Inferior parietal cortex (tissue), 1 donor: Measurements from ENCODE around the gene ZNF692.

Source experiments
- DNase-seq: peaks from one replicate; pipeline ENCODE4 v3.0.0-alpha.2; 2016; ENCODE audit errors: extremely low spot score

The ZNF692 gene

DNA sequence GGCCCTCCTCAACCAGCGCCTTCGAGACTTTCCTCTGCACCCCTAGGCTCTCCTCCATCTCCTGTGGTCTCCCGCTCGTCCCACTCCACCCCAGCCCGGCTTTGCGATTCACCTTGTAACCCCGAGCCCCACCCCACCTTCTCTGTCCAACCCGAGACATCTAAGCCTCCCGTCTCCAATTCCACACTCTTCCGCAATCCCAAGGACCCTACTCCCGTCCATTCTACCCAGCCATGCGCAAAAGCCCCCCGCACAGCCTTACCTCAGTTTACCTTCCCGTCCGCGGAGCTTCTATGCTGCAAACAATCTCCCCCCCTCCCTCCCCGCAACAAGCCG, 33.3 kb downstream of the ZNF692 start:
- DNase-seq, result no peak

DNA sequence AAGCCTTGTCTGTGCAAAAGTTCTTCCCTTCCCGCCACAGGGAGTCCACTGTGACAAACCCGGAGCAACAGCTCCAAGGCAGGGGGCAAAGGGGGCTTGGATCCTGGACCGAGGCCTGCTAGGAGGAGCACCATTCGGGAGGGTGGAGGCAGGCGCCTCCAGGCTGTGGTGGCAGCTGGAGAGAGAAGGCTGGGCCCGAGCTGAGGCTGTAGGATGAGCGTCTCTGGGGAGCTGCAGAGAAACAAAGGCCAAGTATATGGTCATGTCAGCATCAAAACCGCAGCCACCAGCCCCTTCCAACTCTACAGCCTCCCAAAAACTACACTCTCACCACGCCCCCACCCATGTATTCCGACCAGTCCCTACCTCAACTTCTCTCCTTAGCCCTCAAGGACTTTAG, 33.7 kb downstream of the ZNF692 start:
- no peak for DNase-seq

DNA sequence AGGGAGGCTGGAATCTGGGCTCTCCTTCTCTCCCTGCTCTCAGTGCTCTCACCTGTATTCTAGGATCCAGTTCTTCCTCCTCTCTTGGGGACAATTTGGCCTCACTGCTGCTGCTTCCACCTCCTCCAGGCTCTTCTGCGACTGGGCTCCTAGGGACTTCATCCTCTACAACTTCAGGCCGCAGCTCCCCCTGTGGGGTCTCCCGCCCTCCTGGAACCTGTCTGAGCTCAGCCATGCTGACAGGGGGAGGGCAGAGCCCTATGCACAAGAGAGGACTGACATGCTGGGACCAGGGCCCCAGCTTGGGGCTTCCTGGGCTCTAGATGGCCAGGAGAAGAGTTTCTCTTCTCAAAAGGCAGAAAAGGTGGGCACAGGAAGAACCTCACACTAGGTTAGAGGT, 34.2 kb downstream of the ZNF692 start:
- DNase-seq, result no peak

DNA sequence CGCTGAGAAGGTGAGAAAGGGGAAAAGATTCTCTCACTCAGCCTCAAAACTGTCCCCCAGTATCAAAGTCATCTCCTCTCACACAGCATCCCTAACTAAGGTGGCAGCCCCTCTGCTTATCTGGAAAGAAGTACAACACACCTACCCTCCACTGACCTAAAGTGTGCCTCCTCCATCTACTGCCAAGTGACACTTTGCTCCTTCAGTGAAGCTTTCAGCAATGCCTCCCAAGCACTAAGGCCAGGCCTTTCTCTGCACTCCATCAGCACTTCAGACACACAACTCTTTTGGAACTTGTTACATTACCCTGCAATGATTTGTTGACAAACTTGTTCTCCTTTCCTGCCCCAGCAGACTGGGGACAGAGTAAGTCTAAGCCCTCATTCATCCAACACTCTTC, 34.6 kb downstream of the ZNF692 start:
- DNase-seq, result no peak

DNA sequence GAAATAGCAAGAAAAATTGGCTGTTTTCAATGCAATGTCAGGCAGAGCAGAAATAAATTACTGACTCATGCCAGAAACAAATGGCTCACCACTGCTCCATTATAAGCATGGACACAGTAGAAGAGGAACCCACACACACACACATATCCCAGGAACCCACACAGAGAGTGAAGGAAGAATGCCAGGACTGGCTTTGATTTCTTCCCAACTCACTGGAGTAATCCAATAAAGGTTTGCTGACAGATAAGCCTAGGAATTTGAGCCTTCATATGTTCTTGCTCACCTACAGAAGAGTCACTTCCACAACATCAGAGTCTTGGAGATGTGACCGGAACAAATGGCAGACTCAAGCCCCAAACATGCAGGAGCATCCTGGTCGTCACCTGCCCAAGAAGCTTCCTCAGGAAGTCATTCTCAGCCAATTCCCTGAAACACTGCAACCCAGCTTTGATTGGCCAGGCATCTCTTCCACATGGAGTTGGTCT, 35.3 kb downstream of the ZNF692 start:
- peak; percentile 37 for DNase-seq

DNA sequence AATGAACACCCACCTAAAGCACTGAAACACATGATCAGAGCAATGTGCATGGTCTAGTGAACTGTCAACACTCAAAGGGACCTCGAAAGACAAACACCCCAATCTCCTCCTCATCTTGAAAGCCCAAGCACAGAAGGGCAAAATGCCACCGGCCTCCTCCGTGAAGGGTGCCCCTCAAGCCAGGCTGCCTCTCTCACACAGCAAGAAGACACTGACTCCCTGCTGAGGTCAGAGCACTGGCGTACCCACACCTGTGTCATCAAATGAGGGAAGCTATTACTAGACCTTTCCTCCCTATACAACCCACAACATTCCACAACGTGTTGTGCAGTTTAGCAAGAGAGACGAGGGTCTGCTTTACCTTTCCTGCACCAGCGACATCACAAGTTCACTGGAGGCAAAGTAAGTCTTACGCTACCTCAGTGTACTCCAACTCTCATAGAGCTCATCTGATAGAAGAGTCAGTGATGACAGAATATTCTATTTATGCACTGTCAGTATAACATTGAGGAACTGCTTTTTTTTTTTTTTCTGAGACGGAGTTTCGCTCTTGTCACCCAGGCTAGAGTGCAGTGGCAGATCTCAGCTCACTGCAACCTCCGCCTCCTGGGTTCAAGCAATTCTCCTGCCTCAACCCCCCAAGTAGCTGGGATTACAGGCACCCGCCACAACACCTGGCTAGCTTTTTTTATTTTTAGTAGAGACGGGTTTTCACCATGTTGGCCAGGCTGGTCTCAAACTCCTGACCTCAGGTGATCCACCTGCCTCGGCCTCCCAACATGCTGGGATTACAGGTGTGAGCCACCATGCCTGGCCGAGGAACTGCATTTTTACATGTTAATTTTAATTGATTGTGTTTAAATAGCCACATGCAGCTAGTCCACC, 36.5 kb downstream of the ZNF692 start:
- DNase-seq, result no peak

DNA sequence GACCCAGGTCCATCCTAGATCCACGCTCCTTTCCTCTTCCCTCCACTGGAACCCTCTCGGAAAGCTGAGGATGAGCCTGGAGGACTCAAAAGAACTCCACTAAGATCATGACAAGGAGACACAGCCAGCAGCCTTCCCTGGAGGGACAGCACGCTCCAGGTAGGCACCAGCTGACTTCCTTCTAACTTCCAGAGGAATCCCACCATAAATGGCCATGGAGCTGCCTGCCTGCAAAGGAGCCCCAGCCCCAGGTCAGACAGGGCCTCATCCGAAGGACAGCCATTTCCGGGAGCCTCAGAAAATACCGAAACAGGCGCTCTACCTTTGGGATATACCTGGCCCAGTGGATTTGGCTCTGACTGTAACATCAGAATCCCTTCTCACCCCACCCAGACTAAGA, 37.2 kb downstream of the ZNF692 start:
- no peak for DNase-seq

DNA sequence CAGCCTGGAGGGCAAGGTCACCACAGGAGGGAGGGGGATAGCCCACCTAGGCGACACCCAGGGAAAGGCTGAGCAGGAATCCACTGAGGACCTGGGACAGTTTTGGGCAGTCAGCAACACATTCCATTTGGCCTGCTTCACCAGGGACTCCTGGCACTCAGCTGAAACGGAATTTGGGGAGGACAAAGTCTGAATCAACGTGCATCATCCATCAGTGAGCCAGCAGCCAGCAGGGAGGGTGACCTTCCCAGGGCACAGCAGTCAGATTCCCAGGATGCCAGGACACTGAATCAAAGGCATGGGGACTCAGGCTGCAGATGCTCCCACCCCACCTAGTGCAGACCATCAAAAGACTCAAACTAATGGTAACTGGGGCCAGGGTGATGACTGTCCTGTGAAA, 37.8 kb downstream of the ZNF692 start:
- no peak for DNase-seq

DNA sequence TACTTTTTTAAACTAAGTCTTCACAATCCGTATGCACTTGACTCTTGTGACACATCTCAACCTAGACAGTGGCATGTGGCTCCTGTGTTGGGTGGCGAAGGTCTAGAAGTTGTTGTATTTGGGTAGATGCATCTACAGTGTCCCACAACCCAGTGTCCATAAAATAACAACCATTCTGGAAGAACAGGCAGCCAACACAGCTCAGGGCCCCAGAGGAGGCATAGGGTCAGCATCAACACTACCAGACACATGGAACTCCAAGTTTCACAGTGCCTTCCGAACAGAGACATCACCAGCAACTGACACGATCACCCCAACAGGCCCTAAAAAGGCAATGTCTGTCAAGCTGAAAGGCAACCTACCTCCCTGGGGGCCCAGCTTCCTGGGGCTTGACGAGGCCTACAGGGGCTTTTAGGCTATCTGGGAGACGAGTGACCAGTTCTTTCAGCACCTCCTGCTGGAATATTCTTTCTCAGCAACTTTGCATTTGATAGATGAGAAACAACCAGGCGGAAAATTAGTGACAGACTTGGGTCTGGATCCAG, 38.8 kb downstream of the ZNF692 start:
- DNase-seq, result no peak

DNA sequence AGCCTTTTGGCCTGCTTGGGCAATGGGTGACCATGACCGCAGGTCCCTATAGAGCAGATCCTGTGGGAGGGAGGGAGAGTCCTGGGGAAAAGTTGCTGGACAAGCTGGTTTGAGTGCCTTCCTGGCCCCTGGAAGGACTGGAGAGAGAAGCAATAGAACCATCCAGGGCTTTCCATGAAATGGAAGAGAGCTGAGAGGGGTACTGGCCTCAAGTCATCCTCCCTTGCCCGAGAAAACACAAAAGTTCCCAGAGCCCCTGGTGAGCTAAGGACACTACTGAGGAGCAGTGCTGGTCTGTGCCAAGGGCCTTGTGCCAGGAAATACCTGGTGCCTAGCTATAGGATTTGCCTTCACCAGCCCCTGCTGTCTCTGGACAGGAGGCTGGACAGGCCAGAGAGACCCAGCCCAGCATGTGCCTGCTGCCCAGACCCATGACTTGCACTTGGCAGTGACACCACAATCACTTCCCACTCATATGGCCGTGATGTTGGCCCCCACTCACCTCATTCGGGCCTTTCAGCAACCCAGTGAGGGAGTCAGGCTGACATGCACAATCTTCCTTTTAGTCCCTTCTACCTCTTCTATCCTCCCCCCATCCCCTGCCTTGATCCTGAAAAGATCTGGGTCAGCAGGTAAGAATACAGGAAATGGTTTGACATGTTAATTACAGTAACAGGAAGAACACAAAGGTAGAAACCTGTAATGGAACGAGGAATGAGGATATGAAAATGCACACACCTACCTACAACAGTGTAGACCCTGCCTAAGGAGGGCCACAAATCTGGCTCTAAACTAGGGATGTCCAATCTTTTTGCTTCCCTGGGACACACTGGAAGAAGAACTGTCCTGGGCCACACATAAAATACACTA, 40.1 kb downstream of the ZNF692 start:
- DNase-seq, result no peak

DNA sequence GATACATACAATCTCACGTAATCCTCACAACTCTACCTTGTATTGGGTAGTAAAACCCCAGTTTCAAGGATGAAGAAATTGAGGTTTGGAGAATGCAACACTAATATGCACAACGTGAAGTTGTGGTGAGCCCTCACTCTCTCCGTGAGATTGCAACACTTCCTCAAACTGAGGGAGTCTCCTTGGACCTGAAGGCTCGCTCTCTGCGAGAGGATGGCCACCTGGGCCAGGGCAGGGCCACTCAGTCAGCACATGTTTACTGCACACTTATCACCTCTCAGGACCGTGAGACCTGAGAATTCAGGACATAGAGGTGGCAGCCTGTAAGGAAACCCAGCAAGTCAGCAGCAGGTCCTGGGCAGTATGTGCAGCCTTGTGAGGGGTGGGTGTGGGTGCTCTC, 41.8 kb downstream of the ZNF692 start:
- DNase-seq, result no peak

DNA sequence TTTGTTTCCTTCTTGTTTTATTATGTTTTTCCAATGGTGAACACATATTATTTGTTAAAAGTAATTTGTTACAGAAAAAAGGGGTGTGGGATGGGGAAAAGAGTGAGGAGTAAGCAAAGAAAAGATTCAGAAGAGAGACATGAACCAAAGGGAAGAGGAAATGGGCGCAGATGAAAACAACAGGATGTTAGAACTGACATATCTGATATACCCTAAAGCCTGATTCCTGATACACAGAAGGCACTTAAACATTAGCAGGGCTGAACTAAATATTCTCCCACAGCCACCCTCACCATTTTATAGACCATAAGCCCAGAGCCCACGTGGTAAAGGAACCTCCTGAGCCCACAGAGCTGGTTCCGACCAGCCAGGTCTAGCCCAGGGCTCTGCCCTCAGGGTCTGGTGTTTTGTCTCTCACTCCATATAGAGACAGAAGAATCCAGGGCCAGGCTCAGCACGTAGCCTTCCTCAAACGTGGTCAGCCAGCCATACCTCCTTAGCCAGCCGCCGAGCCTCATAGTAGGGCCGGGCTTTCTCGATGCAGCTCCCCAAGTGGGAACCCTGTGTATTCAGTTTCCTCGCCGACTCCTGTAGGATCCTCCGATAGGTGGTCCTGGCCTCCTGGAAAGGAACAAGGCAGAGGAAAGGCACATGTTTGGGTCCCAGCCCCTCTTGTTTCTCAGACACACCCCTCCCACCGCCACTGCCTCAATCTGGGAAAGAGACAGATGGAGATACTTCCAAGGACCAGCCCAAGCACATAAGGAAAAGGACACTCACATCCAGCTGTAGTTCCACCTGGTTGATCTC, 42.6 kb downstream of the ZNF692 start:
- no peak for DNase-seq

DNA sequence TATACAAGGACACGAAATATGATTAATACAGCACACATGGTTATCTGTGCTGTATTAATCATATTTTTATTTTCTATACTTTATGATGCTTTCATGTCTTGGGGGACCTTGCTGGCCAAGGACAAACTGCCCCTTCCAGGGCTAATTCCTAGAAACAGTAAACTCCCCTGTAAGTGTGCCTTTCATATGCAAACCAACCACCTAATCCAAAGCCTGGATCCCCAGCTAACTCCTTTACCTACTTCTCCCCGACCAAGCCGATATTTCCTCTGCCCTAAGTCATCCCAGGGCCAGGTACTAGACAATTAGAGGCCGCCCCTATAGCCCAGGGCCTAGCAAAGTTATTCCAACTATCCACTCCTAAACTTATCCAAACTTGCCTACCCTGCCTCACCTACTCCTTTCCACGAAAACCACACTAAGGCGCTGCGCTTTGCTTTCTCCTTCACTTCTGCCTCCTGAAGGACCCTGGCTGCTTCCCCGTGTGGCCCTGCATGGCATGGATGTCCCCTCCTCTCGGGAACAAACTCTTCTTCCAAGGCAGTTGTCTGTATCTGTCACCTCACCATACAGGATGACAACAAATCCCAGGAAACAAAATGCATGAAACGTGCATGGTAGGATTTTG, 43.4 kb downstream of the ZNF692 start:
- no peak for DNase-seq

DNA sequence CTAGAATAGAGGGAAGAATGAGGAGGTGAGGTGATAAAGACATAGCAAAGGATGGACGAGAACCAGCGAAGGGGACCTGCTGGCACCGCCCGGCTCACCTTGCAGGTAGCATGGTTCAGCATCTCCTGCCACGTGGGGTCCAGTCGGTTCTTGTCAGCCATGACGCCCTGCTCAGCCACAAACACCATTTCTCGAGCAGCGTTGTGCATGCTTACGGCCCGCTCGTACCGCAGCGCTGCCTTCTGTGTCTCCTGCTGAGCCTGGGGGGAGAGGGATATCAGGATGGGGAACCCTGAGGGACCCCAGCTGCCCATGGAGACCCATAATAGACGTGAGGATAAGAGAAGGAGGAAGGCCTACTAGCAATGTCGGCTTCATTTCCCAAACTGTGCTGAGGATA, 44.5 kb downstream of the ZNF692 start:
- DNase-seq, result no peak

DNA sequence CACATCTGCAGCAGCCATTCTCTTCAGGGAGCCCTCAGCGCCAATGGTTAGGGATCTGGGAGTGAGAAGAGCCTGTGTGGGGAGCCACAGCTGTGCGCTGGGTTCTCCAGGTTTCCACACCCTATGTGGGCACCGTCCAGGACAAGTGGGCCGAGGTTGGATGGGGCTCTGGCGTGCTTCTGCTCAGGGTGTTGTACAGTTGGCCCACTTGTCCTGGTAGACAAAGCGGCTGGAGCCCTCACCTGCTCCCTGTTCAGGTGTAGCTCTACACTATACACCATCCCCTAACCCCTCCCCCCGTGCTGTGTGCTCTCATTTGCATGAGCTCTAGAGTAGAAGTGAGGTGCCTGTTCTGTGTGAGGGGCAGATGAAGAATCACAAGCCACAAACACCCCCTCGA, 45.3 kb downstream of the ZNF692 start:
- no peak for DNase-seq

DNA sequence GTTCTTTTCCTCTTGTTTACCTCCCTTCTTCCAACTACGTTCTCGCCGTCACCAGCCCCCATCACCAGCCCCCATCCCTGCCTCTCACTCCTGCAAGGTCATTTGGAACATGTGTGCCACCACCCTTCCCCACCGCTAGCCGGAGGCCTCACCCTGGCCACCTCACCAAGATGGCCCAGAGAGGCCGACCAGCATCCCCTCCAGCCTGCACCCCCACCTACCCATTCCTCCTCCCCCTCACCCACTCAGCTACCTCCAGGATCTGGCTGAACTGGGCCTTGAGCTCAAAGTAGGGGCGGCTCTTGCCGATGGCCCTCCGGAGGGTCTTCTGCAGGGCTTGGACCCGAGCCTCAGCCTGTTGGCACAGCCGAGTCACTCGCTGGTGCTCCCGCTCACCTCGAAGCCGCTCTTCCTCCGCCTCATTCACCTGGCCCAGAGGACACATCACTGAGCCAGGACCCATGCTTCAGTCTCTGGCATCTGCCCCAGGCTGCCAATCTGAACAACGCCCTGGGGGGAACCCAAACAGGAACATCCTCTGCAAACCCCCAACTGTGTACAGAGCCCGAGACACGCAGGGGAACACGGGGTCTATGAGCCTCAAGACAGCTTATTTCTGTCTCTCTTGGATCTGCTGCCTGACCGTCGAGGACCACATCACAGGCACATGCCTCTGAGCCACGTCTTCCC, 46.0 kb downstream of the ZNF692 start:
- no peak for DNase-seq

DNA sequence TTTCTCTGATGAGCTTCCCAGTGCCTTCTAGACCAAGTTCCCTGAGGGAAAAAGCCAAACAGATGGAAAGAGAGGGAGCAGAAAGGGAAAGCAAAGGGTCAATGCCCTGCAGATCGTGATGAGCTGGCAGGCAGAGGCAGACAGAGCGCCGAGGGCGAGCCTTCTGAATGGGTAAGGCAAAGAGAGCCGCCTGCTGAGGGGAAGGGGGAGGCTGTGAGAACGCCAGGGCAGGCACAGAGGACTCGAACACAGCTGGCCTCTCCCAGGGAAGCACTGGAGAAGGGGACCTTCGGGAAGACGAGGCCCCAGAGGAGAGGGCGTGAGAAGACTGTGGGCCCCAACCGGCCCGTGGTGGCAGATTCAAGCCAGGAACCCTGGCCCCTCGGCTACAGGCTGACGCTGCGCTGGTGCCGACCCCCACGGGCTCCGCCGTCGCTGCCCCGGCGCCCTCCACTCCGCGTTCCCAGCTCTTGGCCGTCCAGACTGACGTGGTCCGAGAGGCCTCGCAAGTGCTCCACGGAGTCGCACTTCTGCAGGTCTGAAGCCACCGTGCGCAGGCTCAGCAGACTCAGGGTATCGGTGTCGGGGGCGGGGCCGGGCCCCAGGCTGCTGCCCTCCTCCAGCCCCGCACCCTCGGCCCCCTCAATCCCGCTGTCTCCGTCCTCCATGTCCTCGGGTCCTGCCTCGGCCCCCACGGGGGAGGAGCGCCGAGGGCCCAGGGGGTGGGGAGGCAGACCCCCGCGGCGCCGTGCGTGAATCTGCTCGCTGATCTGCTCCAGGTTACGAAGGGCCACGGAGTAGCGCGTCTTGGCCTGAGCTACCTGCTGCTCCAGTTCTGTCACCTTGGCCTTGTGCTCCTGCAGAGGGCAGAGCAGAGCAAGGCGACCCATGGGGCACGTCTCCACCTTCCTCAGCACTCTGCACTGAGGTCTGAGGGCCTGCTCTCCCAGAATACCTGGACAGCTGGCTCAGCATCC, 47.1 kb downstream of the ZNF692 start:
- no peak for DNase-seq

DNA sequence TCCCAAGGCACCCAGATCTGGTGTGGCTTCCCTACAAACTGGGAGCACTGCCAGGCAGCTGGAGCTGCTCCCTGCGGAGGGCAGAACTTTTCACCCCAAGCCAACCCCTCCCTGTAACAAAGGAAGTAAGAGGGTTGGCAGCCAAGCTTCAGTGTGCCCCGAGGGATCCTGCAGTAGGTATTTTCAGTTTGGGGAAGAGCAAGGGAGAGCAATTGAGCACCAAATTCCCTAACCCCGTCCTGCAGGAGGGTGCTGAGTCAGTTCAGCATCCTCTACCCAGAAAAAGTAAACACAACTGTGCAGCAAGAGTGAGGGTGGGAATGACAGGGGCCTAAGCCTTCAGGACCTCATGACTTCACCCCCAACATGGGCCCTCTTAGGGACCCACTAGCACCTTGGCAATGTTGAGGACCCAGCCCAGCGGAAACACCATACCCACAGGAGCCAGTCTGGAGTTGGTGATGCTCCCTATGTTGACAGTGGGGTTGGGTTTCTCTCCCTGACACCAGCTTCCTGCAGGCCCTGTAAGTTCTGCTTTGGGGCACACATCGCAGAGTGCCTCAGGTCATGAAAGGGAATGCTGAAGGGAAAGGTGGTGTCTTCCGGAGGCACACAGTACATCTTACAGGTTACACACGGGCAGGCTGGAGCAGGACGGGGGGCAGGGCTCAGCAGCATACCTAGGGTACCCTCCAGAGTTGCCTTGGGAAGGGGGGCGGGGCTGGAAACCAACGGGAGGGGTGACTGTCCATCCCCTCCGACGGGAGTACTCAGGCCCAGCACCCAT, 48.0 kb downstream of the ZNF692 start:
- no peak for DNase-seq
